HepG2 (cell line): ENCODE data around the gene MTUS2. TPM values are rescaled to one million over a fixed set of nuclear protein-coding genes. Genes with fewer than 3 reads are reported as not detected.

Experiments
- ATAC-seq: fragments of 200-7000 bp; cut with Tn5 transposase; 3 replicates; pipeline ENCODE4 v1.9.1; 2020; ENCODE audit warnings: mild to moderate bottlenecking, moderate library complexity
- BruUV-seq: library from RNA; stranded (reverse); fragments of 400-500 nt; replicated peaks from 2 replicates; lab custom pipeline; 2021; lab: Mats Ljungman, UMichigan
- CTCF ChIA-PET: fragments of 300-600 bp; formaldehyde crosslinking; extraction: SDS; loops from one replicate; lab custom pipeline; 2021; ENCODE audit warnings: low total read pairs, inconsistent platforms, low intra/inter-chr PET ratio; lab: Yijun Ruan, JAX
- POLR2A ChIA-PET: fragments of 350-600 bp; sonication (Branson Sonifier 250); formaldehyde crosslinking; loops from one replicate; lab custom pipeline; 2020; ENCODE audit warnings: antibody characterized with exemption, inconsistent platforms; lab: Yijun Ruan, JAX
- DNase-seq: peaks from one replicate; pipeline ENCODE4 v3.0.0-alpha.2; 2015; ENCODE audit warnings: low spot score
- FAIRE-seq: peaks from 3 replicates; lab custom pipeline; 2011; peaks lifted over from hg19 to GRCh38; lab: Jason Lieb, UNC
- H2AFZ ChIP-seq: one replicate; pipeline ENCODE4 v1.6.1; 2011; ENCODE audit warnings: low read length, inconsistent platforms
- H3K27ac ChIP-seq: fragments of 300-600 bp; 3 replicates; pipeline ENCODE4 v1.8.0; 2011; ENCODE audit warnings: mixed run types, mild to moderate bottlenecking, mixed read lengths, low read length, inconsistent platforms; ENCODE audit not compliant: insufficient read depth; ENCODE audit errors: extremely low read length
- H3K27me3 ChIP-seq, 2 experiments: fragments of 200-600 bp in 1 of 2; 2 replicates in 1 of 2; 3 replicates in 1 of 2; pipeline versions ENCODE4 v1.6.0 to v1.8.0; 2011; ENCODE audit warnings: low read length in 2 of 2, mild to moderate bottlenecking in 2 of 2, moderate library complexity in 2 of 2, inconsistent platforms in 1 of 2; ENCODE audit not compliant: insufficient read depth in 2 of 2, control insufficient read depth in 1 of 2
- H3K36me3 ChIP-seq, 2 experiments: fragments of 200-600 bp in 1 of 2; replicated peaks in 1 of 2; 2 replicates in 1 of 2; 3 replicates in 1 of 2; pipeline versions ENCODE4 v1.5.1 to v1.8.0; 2011; ENCODE audit warnings: low read length in 2 of 2, inconsistent platforms in 1 of 2; ENCODE audit not compliant: insufficient read depth in 2 of 2, control insufficient read depth in 1 of 2
- H3K4me1 ChIP-seq: 2 replicates; pipeline ENCODE4 v1.5.1; 2012; ENCODE audit warnings: low read length, inconsistent platforms; ENCODE audit not compliant: insufficient read depth
- H3K4me2 ChIP-seq: 2 replicates; pipeline ENCODE4 v1.6.0; 2011; ENCODE audit warnings: low read depth, low read length, inconsistent platforms
- H3K4me3 ChIP-seq, 3 experiments: fragments of 200-600 bp in 1 of 3; sonication (generic), shearing (Covaris generic) in 1 of 3; replicated peaks in 1 of 3; 2 replicates each; pipeline ENCODE4 v1.5.1; 2011 to 2016; ENCODE audit warnings: low read length in 3 of 3, inconsistent platforms in 2 of 3, low read depth in 2 of 3, mild to moderate bottlenecking in 2 of 3, control low read depth in 1 of 3, mixed read lengths in 1 of 3; ENCODE audit not compliant: insufficient read depth in 1 of 3
- H3K79me2 ChIP-seq: one replicate; pipeline ENCODE4 v1.6.1; 2011; ENCODE audit warnings: low read length, inconsistent platforms; ENCODE audit not compliant: insufficient read depth
- H3K9ac ChIP-seq: 2 replicates; pipeline ENCODE4 v1.6.0; 2011; ENCODE audit warnings: mild to moderate bottlenecking, low read depth, low read length, inconsistent platforms; ENCODE audit not compliant: insufficient read depth
- H3K9me3 ChIP-seq: 2 replicates; pipeline ENCODE4 v1.5.1; 2012; ENCODE audit warnings: mild to moderate bottlenecking, low read length
- H4K20me1 ChIP-seq: 2 replicates; pipeline ENCODE4 v1.6.0; 2011; ENCODE audit warnings: inconsistent platforms, mild to moderate bottlenecking, low read length, moderate library complexity; ENCODE audit not compliant: insufficient read depth
- CCAR2 ChIP-seq: fragments of 200-400 bp; formaldehyde crosslinking; optimal IDR thresholded peaks from 2 replicates; pipeline ENCODE3; 2018; ENCODE audit warnings: low read depth, mild to moderate bottlenecking, low read length, moderate library complexity
- FOSL2 ChIP-seq: sonication (generic); formaldehyde crosslinking; IDR thresholded peaks from 2 replicates; pipeline ENCODE4 v1.4.0; 2020; ENCODE audit warnings: missing genetic modification reagents
- FOXA1 ChIP-seq, 2 experiments: fragments of 450-650 bp in 1 of 2; sonication (generic) in 1 of 2; formaldehyde crosslinking in 1 of 2; IDR thresholded peaks; 2 replicates each; pipeline versions ENCODE4 v1.4.0 to v1.6.1; 2016 to 2020; ENCODE audit warnings: missing genetic modification reagents in 1 of 2
- FUBP1 ChIP-seq: sonication (generic); formaldehyde crosslinking; IDR thresholded peaks from 2 replicates; pipeline ENCODE4 v1.5.1; 2020; ENCODE audit warnings: missing genetic modification reagents, mild to moderate bottlenecking, borderline replicate concordance
- MYPOP ChIP-seq: sonication (generic); formaldehyde crosslinking; IDR thresholded peaks from 2 replicates; pipeline ENCODE4 v1.8.1; 2023; ENCODE audit warnings: mild to moderate bottlenecking, moderate library complexity, missing genetic modification reagents
- RBM22 ChIP-seq: fragments of 200-400 bp; formaldehyde crosslinking; optimal IDR thresholded peaks from 2 replicates; pipeline ENCODE3; 2017; ENCODE audit warnings: mild to moderate bottlenecking, low read length, moderate library complexity
- ZBTB10 ChIP-seq: sonication (generic); formaldehyde crosslinking; IDR thresholded peaks from 2 replicates; pipeline ENCODE4 v1.4.0; 2020; ENCODE audit warnings: missing genetic modification reagents, borderline replicate concordance
- ZFP90 ChIP-seq: sonication (generic); formaldehyde crosslinking; IDR thresholded peaks from 2 replicates; pipeline ENCODE4 v1.8.0; 2022; ENCODE audit warnings: missing genetic modification reagents, mild to moderate bottlenecking, inconsistent platforms, borderline replicate concordance
- WGBS: methylation state at CpG from one replicate; pipeline ENCODE4 v1.1.6; 2017; ENCODE audit warnings: low lambda C conversion rate; 5-methylcytosine and 5-hydroxymethylcytosine counted together
- in situ Hi-C: cut with HindIII; loops from 2 replicates; pipeline ENCODE4 v1.10.0; 2017; ENCODE audit warnings: low pct_unique_long_range_greater_than_20kb; ENCODE audit not compliant: extremely low pct_ligation_motif_present
- intact Hi-C: fragments of 100-400 bp; cut with micrococcal nuclease; formaldehyde crosslinking; loops from one replicate; pipeline ENCODE4 v1.10.0; 2022; ENCODE audit not compliant: unreplicated experiment
- polyA plus RNA-seq, 8 experiments: library from polyadenylated mRNA; depleted of rRNA in 3 of 8; stranded (reverse) in 7 of 8; unstranded in 1 of 8; fragments of >200 nt; fragmentation: Illumina TruSeq in 4 of 8; extraction: Trizol in 4 of 8; gene quantifications; 2 replicates each; pipeline versions ENCODE4 v1.2.1 to v1.2.3, GENCODE V29; 2011 to 2016; ENCODE audit warnings: low read depth in 4 of 8, missing spikeins in 1 of 8, mixed read lengths in 1 of 8; ENCODE audit not compliant: insufficient read depth in 1 of 8
- total RNA-seq, 5 experiments: library from RNA; depleted of rRNA; stranded (reverse); fragments of >200 nt; fragmentation: Illumina TruSeq; extraction: Trizol; gene quantifications; 2 replicates each; pipeline ENCODE4 v1.2.3, GENCODE V29; 2016; ENCODE audit warnings: low read depth in 1 of 5

Gene MTUS2
- total and polyA plus RNA-seq, 2 of the 13 experiments (the other 11 are each of a cell fraction or from before 2014, with no cell fraction given): not detected

- H3K79me2 ChIP-seq: no peaks in the 10 kb centered on the region
- in situ Hi-C loops (no loop called here), intact Hi-C loops (no loop called here)
- DNase-seq (no peak), ATAC-seq (no peak), FAIRE-seq (no peak)
- CTCF ChIA-PET: no interaction called here
- TF ChIP-seq RBM22 (peak; percentile 86), FUBP1 (CRISPR knock-in tag) (no peak)
- BruUV-seq: no TSS peak
- 0 out of 2 replicates have a peak, but pooled peaks cover 3% of the 10 kb centered on the region for H4K20me1 ChIP-seq
- WGBS: 93% methylated on average over 5 of the region's 5 CpGs
- H3K9me3 ChIP-seq: no peaks in the 10 kb centered on the region
- H3K27ac ChIP-seq: no peak overlapping the region
- no peaks in the 10 kb centered on the region for H3K27me3 ChIP-seq
- peaks cover 41 to 91% of the 10 kb centered on the region in 2 experiments for H3K36me3 ChIP-seq
- no peak overlapping the region for H2AFZ ChIP-seq
- no peak overlapping the region for H3K4me2 ChIP-seq
- H3K9ac ChIP-seq: no peak overlapping the region
- no peaks in the 10 kb centered on the region for H3K4me1 ChIP-seq
- POLR2A ChIA-PET: no interaction called here
- no peak overlapping the region for H3K4me3 ChIP-seq
Observed at GRCh38 chr13:29532116-29532515, 712.0 kb downstream of the MTUS2 start.

- H3K36me3 ChIP-seq: peaks cover 37 to 87% of the 10 kb centered on the region in 2 experiments
- no peak overlapping the region for H3K4me3 ChIP-seq
- WGBS: 96% methylated on average over 16 of the region's 17 CpGs
- DNase-seq (no peak), ATAC-seq (no peak), FAIRE-seq (no peak)
- ChIA-PET CTCF (no interaction called here), POLR2A (no interaction called here)
- in situ Hi-C loops (no loop called here), intact Hi-C loops (no loop called here)
- no peaks in the 10 kb centered on the region for H3K27me3 ChIP-seq
- no peak for TF ChIP-seq ZBTB10 (CRISPR knock-in tag)
- TF ChIP-seq MYPOP: no peak
- no peak for TF ChIP-seq FOSL2 (CRISPR knock-in tag)
- TF ChIP-seq FOXA1 (IDR thresholded peaks at IDR 0.05): no peak
- TF ChIP-seq FOXA1 (CRISPR knock-in tag; IDR thresholded peaks at IDR 0.05): no peak
- TF ChIP-seq ZFP90 (CRISPR knock-in tag): no peak
- TF ChIP-seq RBM22: peak; percentile 33
- no peak for TF ChIP-seq CCAR2
- peaks cover 3% of the 10 kb centered on the region for H3K79me2 ChIP-seq
- H4K20me1 ChIP-seq: peaks cover 10% of the 10 kb centered on the region; the same call in 1 of the 2 replicates
- H3K4me1 ChIP-seq: no peaks in the 10 kb centered on the region
- no peak overlapping the region for H3K27ac ChIP-seq
- no peak overlapping the region for H2AFZ ChIP-seq
- no peak overlapping the region for H3K4me2 ChIP-seq
- H3K9me3 ChIP-seq: no peaks in the 10 kb centered on the region
- BruUV-seq: no TSS peak
- H3K9ac ChIP-seq: no peak overlapping the region
Observed at GRCh38 chr13:29532821-29533220, 712.7 kb downstream of the MTUS2 start.
